Loucy (cell line): ENCODE data around the gene TM2D1.

ENCODE experiments used
- EZH2phosphoT487 ChIP-seq: fragments of 200-600 bp; IDR thresholded peaks from 2 replicates; pipeline ENCODE4 v1.6.1; 2018; ENCODE audit warnings: antibody characterized with exemption, mild to moderate bottlenecking, moderate library complexity, borderline replicate concordance
- TF ChIP-seq, protein P1 (sequence below): fragments of 200-600 bp; sonication (generic); conservative IDR thresholded peaks from 2 replicates; pipeline ENCODE4 v1.5.1; 2014; ENCODE audit warnings: mild to moderate bottlenecking, antibody characterized with exemption, low read length

DNA sequence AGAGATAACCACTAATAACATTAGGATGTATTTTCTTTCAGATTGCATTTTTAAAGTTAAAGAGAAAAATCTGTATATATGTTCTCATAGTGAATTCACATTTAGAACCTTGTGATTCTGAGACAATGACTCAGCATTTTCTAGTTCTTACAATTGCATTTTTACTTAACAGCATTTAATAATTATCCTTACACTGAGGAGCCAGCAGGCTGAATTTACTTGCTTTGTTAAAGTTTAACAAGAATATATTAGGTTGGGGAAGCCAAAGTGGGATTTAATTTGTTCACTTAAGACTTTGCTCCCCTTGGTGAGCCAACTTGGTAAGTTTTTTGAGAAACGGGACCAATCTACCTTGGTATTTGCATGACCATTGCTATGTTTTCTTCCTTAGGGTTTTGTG is 21.9 kb upstream of the TM2D1 start:
- TF ChIP-seq, protein P1, sequence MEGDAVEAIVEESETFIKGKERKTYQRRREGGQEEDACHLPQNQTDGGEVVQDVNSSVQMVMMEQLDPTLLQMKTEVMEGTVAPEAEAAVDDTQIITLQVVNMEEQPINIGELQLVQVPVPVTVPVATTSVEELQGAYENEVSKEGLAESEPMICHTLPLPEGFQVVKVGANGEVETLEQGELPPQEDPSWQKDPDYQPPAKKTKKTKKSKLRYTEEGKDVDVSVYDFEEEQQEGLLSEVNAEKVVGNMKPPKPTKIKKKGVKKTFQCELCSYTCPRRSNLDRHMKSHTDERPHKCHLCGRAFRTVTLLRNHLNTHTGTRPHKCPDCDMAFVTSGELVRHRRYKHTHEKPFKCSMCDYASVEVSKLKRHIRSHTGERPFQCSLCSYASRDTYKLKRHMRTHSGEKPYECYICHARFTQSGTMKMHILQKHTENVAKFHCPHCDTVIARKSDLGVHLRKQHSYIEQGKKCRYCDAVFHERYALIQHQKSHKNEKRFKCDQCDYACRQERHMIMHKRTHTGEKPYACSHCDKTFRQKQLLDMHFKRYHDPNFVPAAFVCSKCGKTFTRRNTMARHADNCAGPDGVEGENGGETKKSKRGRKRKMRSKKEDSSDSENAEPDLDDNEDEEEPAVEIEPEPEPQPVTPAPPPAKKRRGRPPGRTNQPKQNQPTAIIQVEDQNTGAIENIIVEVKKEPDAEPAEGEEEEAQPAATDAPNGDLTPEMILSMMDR: no peak
- no peak for TF ChIP-seq EZH2phosphoT487
